Endothelial cell of umbilical vein (primary cell): ENCODE results near the gene SMAD5. TPM values are rescaled to one million over a fixed set of nuclear protein-coding genes. Genes with fewer than 3 reads are reported as not detected.

Experiments
- BruUV-seq: library from RNA; stranded (reverse); fragments of 400-500 nt; replicated peaks from 2 replicates; lab custom pipeline; 2021; lab: Mats Ljungman, UMichigan
- CTCF ChIA-PET: fragments of 300-600, 350-600 bp; sonication (Branson Sonifier 250); formaldehyde crosslinking; loops from one replicate; lab custom pipeline; 2021; ENCODE audit warnings: antibody characterized with exemption, inconsistent platforms; lab: Charles Lee
- POLR2A ChIA-PET: fragments of 300-600, 350-600 bp; sonication (Branson Sonifier 250); formaldehyde crosslinking; loops from one replicate; lab custom pipeline; 2021; ENCODE audit warnings: antibody characterized with exemption, inconsistent platforms; lab: Charles Lee
- DNase-seq: peaks from one replicate; pipeline ENCODE4 v3.0.0-alpha.2; 2011; ENCODE audit warnings: low read depth, low spot score
- FAIRE-seq: peaks from 2 replicates; lab custom pipeline; 2011; peaks lifted over from hg19 to GRCh38; lab: Jason Lieb, UNC
- H2AFZ ChIP-seq: 2 replicates; pipeline ENCODE4 v1.6.0; 2012; ENCODE audit warnings: low read depth, low read length, control low read depth, inconsistent platforms
- H3K27ac ChIP-seq: 2 replicates; pipeline ENCODE4 v1.5.1; 2011; ENCODE audit warnings: low read depth, mild to moderate bottlenecking, control low read depth, low read length, moderate library complexity; ENCODE audit not compliant: insufficient read depth
- H3K27me3 ChIP-seq, 2 experiments: 2 replicates each; pipeline versions ENCODE4 v1.6.0 to v1.6.1; 2011; ENCODE audit warnings: low read length in 2 of 2, mixed read lengths in 1 of 2; ENCODE audit not compliant: control insufficient read depth in 2 of 2, insufficient read depth in 2 of 2
- H3K36me3 ChIP-seq, 2 experiments: 2 replicates in 1 of 2; 3 replicates in 1 of 2; pipeline ENCODE4 v1.5.1; 2011; ENCODE audit warnings: low read length in 2 of 2, mild to moderate bottlenecking in 1 of 2, moderate library complexity in 1 of 2; ENCODE audit not compliant: control insufficient read depth in 2 of 2, insufficient read depth in 2 of 2; ENCODE audit errors: extremely low read depth in 1 of 2
- H3K4me1 ChIP-seq: 3 replicates; pipeline ENCODE4 v1.5.1; 2011; ENCODE audit warnings: mild to moderate bottlenecking, low read length; ENCODE audit not compliant: control insufficient read depth, insufficient read depth; ENCODE audit errors: extremely low read depth
- H3K4me2 ChIP-seq: 2 replicates; pipeline ENCODE4 v1.6.1; 2011; ENCODE audit warnings: low read length, control low read depth, mixed read lengths; ENCODE audit not compliant: insufficient read depth
- H3K4me3 ChIP-seq, 3 experiments: fragments of 200-600 bp in 1 of 3; sonication (generic), shearing (Covaris generic) in 1 of 3; replicated peaks in 1 of 3; 2 replicates each; pipeline ENCODE4 v1.5.1; 2011 to 2016; ENCODE audit warnings: control low read depth in 3 of 3, low read length in 3 of 3, mild to moderate bottlenecking in 2 of 3, inconsistent platforms in 1 of 3, low read depth in 1 of 3, moderate library complexity in 1 of 3; ENCODE audit not compliant: insufficient read depth in 1 of 3
- H3K79me2 ChIP-seq: 2 replicates; pipeline ENCODE4 v1.6.0; 2012; ENCODE audit warnings: low read length, inconsistent platforms; ENCODE audit not compliant: control insufficient read depth, insufficient read depth
- H3K9ac ChIP-seq: replicated peaks from 2 replicates; pipeline ENCODE3; 2011; ENCODE audit warnings: low read length, control low read depth; ENCODE audit not compliant: insufficient read depth; ENCODE audit errors: extremely low read depth
- H3K9me1 ChIP-seq: replicated peaks from 3 replicates; pipeline ENCODE4 v1.6.0; 2011; ENCODE audit warnings: mild to moderate bottlenecking, low read length; ENCODE audit not compliant: control insufficient read depth, insufficient read depth; ENCODE audit errors: extremely low read depth
- H3K9me3 ChIP-seq: replicated peaks from 2 replicates; pipeline ENCODE4 v1.5.1; 2012; ENCODE audit warnings: low read length, inconsistent platforms; ENCODE audit not compliant: control insufficient read depth, insufficient read depth
- H4K20me1 ChIP-seq: replicated peaks from 2 replicates; pipeline ENCODE3; 2011; ENCODE audit warnings: mild to moderate bottlenecking, low read length; ENCODE audit not compliant: control insufficient read depth, insufficient read depth; ENCODE audit errors: extremely low read depth
- CTCF ChIP-seq, 2 donors: IDR thresholded peaks; 1 replicate in 1 of 2; 2 replicates in 1 of 2; pipeline ENCODE4 v1.5.1; 2011; ENCODE audit warnings: low read length in 2 of 2, mild to moderate bottlenecking in 2 of 2, moderate library complexity in 2 of 2, control low read depth in 1 of 2, inconsistent platforms in 1 of 2, low read depth in 1 of 2; ENCODE audit not compliant: insufficient read depth in 1 of 2; ENCODE audit errors: extremely low read depth in 1 of 2
- EZH2 ChIP-seq: IDR thresholded peaks from 2 replicates; pipeline ENCODE4 v1.6.1; 2012; ENCODE audit warnings: borderline replicate concordance, low read depth, mild to moderate bottlenecking, moderate library complexity, low read length, inconsistent platforms; ENCODE audit not compliant: severe bottlenecking
- FOS ChIP-seq: IDR thresholded peaks from 2 replicates; pipeline ENCODE4 v1.6.1; 2011; ENCODE audit warnings: mild to moderate bottlenecking, low read length, moderate library complexity, borderline replicate concordance; ENCODE audit not compliant: insufficient read depth
- GATA2 ChIP-seq: IDR thresholded peaks from 2 replicates; pipeline ENCODE4 v1.7.0; 2011; ENCODE audit warnings: low read depth, mild to moderate bottlenecking, moderate library complexity, mixed read lengths, low read length; ENCODE audit not compliant: insufficient read length, insufficient read depth
- JUN ChIP-seq: IDR thresholded peaks from 2 replicates; pipeline ENCODE4 v1.6.1; 2011; ENCODE audit warnings: borderline replicate concordance, low read depth; ENCODE audit not compliant: insufficient read length, insufficient read depth
- MYC ChIP-seq: IDR thresholded peaks from one replicate; pipeline ENCODE4 v1.6.1; 2011; ENCODE audit warnings: mild to moderate bottlenecking, low read depth, low read length
- POLR2A ChIP-seq: IDR thresholded peaks from 2 replicates; pipeline ENCODE4 v1.6.1; 2012; ENCODE audit warnings: low read depth, mild to moderate bottlenecking, control low read depth, low read length
- POLR2AphosphoS5 ChIP-seq: IDR thresholded peaks from 2 replicates; pipeline ENCODE4 v1.6.1; 2012; ENCODE audit warnings: low read depth, mild to moderate bottlenecking, control low read depth, low read length, moderate library complexity; ENCODE audit not compliant: insufficient read depth
- dilution Hi-C: fragments of 300-500 bp; cut with MboI; formaldehyde crosslinking; loops from one replicate; pipeline ENCODE4 v1.15.0; 2019; ENCODE audit warnings: low sequenced_read_pairs; ENCODE audit not compliant: extremely low pct_ligation_motif_present
- intact Hi-C: fragments of 100-400 bp; cut with micrococcal nuclease; formaldehyde crosslinking; loops from one replicate; pipeline ENCODE4 v1.10.0; 2022
- polyA plus RNA-seq, 4 experiments: library from polyadenylated mRNA; depleted of rRNA in 3 of 4; stranded (reverse) in 3 of 4; unstranded in 1 of 4; fragments of >200 nt; gene quantifications; 2 replicates each; pipeline versions ENCODE4 v1.2.1 to v1.2.3, GENCODE V29; 2011 to 2012; ENCODE audit warnings: missing spikeins in 1 of 4
- total RNA-seq: library from RNA; stranded (reverse); gene quantifications from 2 replicates; pipeline ENCODE4 v1.2.3, GENCODE V29; 2021
- TF ChIP-seq, protein P1 (sequence below): IDR thresholded peaks from 2 replicates; pipeline ENCODE4 v1.6.1; 2011; ENCODE audit not compliant: insufficient read depth, insufficient read length

The SMAD5 gene
- total and polyA plus RNA-seq, 2 donors (not counting 3 experiments of a cell fraction or from before 2014, with no cell fraction given): 26.0 to 66.0 TPM

- H3K79me2 ChIP-seq: no peaks in the 10 kb centered on the region
- dilution Hi-C loops: no loop called here
- no peak overlapping the region for H3K27ac ChIP-seq
- H3K4me1 ChIP-seq: peaks cover 10% of the 10 kb centered on the region
- no peak for TF ChIP-seq CTCF (IDR thresholded peaks at IDR 0.05; ENCODE audit: extremely low read depth in 1 of 2, insufficient read depth in 1 of 2, low read depth in 1 of 2, low read length in 2 of 2)
- TF ChIP-seq JUN: no peak
- no peak for TF ChIP-seq POLR2A
- TF ChIP-seq, protein P1, sequence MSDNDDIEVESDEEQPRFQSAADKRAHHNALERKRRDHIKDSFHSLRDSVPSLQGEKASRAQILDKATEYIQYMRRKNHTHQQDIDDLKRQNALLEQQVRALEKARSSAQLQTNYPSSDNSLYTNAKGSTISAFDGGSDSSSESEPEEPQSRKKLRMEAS: no peak
- TF ChIP-seq MYC: no peak
- CTCF ChIA-PET: no interaction called here
- no peak overlapping the region for H3K9ac ChIP-seq
- intact Hi-C loops: no loop called here
- no TSS peak for BruUV-seq
- H3K27me3 ChIP-seq: peaks cover 4 to 5% of the 10 kb centered on the region in 2 experiments
- H3K9me3 ChIP-seq: no peaks in the 10 kb centered on the region
- POLR2A ChIA-PET: no interaction called here
- FAIRE-seq (no peak), DNase-seq (no peak)
- H4K20me1 ChIP-seq: no peaks in the 10 kb centered on the region
- no peaks in the 10 kb centered on the region for H3K9me1 ChIP-seq
- H3K36me3 ChIP-seq: no peaks in the 10 kb centered on the region
- no peak overlapping the region for H3K4me3 ChIP-seq
- H3K4me2 ChIP-seq: no peak overlapping the region
- H2AFZ ChIP-seq: no peak overlapping the region
Measured at GRCh38 chr5:136089791-136090190, 42.9 kb upstream of the SMAD5 start.

DNA sequence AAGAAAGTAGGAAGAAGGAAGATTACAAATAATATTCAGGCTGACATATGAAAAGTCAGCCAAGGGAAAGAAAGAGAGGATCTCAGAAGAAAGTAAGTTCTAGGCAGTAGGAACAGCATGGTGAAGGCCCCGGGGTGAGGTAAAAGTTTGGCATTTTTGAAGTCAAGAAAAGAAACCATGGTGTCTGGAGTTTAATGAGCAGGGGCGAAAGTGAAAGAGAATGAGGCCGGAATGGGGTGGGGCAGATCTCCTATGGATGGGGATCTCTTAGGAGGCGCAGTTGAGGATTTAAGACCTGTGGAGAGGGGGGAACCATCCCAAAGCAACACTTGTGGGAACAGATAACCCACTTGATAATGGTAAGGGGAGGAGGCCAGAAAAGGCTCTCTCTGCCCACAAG is 42.3 kb upstream of the SMAD5 start:
- dilution Hi-C loops: no loop called here
- BruUV-seq: no TSS peak

More for the DNA sequence above, 42.3 kb upstream of the SMAD5 start:
- no peak overlapping the region for H2AFZ ChIP-seq
- H3K9me1 ChIP-seq: no peaks in the 10 kb centered on the region
- ChIA-PET CTCF (no interaction called here), POLR2A (no interaction called here)
- H3K9ac ChIP-seq: no peak overlapping the region
- no peak for TF ChIP-seq POLR2A
- TF ChIP-seq EZH2: no peak
- TF ChIP-seq MYC: no peak
- TF ChIP-seq GATA2: no peak
- no peak for TF ChIP-seq POLR2AphosphoS5
- no peak for TF ChIP-seq FOS
- TF ChIP-seq, protein P1: no peak
- TF ChIP-seq JUN: no peak
- no peak for TF ChIP-seq CTCF (IDR thresholded peaks at IDR 0.05; ENCODE audit: extremely low read depth in 1 of 2, insufficient read depth in 1 of 2, low read depth in 1 of 2, low read length in 2 of 2)
- no peak overlapping the region for H3K27ac ChIP-seq
- FAIRE-seq (no peak), DNase-seq (no peak)
- intact Hi-C loops: no loop called here
- no peaks in the 10 kb centered on the region for H3K79me2 ChIP-seq
- no peak overlapping the region for H3K4me2 ChIP-seq
- no peaks in the 10 kb centered on the region for H3K36me3 ChIP-seq
- no peak overlapping the region for H3K4me3 ChIP-seq
- H3K9me3 ChIP-seq: no peaks in the 10 kb centered on the region
- H3K27me3 ChIP-seq: peaks cover 4 to 7% of the 10 kb centered on the region in 2 experiments
- H4K20me1 ChIP-seq: no peaks in the 10 kb centered on the region
- peaks cover 10% of the 10 kb centered on the region for H3K4me1 ChIP-seq
